AG08396 (cell line): ENCODE results near the gene NODAL.
A peak's percentile ranks its signal among the peaks of the same experiment; 100 is the strongest.
"Not testable (repeated sequence)": the region's sequence is repeated elsewhere in the genome, so short reads cannot be mapped to it uniquely, and the experiment has no call there.

Experiments
- DNase-seq: peaks from one replicate; pipeline ENCODE4 v3.0.0; 2012; ENCODE audit warnings: low spot score, mixed read lengths

The NODAL gene

DNA sequence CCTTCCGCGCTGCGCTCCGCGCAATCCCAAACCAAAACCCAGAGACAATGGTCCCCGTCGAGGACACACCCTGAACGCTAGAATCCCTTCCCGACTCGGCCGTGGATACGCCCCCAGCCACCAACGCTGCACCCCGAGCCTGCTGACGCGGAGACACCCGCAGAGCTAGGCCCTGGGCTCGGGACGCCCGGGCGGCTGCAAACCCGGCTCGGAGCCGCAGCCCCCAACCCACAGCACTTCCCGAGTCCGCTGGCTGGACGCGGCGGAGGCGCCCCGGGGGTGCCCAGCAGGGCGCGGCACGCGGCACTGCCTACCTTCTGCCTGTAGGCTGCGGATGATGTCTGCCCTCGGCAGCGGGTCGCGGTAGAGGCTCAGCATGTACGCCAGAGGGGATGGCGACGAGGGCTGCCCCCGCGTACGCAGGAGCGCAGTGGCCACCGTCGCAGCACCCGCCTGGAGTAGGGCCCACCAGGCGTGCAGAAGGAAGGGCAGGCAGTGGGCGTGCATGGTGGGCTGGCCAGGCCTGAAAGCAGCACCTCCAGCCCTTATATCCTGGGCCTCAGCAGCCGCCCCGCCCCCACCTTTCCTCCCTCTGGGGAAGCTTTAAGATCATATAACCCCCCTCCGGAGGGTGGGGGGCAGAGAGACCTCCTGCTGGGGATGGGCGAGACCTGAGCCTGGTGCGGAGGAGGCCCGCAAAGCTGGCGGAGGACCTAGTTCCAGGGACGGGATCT, at the start of gene NODAL:
Gene NODAL, minus strand, starts transcription at position 521 of the 734 bp plus-strand sequence. Its CDS starts 14 bp downstream, at position 507.
- no peak for DNase-seq

DNA sequence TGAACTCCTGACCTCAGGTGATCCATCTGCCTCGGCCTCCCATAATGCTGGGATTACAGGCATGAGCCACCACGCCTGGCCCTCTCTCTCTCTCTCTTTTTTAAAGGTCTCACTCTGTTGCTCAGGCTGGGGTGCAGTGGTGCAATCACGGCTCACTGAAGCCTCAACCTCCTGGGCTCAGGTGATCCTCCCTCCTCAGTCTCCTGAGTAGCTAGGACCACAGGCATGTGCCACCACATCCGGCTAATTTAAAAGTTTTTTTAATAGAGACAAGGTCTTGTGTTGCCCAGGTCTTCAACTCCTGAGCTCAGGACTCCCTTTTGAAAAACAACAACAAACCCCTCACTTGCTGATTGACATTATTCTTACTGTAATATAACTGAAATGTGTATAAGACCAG, 48.7 kb upstream of the NODAL start:
- DNase-seq, result no peak

DNA sequence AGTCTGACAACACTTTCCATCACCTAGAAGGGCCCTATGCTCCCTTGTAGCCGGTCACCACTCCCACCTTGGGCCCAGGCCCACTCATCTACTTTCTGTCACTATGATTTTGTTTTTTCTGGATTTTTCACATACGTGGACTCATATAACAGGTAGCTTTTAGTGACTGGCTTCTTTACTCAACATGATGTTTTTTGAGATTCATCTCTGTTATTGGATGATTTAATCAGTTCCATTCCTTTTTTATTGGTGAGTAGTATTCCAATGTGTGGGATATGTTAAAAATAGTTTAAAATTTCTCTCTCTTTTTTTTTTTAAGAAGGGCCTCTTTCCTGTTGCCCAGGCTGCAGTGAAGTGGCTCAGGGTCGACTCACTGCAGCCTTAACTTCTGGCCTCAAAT, 46.3 kb upstream of the NODAL start:
- no peak for DNase-seq

DNA sequence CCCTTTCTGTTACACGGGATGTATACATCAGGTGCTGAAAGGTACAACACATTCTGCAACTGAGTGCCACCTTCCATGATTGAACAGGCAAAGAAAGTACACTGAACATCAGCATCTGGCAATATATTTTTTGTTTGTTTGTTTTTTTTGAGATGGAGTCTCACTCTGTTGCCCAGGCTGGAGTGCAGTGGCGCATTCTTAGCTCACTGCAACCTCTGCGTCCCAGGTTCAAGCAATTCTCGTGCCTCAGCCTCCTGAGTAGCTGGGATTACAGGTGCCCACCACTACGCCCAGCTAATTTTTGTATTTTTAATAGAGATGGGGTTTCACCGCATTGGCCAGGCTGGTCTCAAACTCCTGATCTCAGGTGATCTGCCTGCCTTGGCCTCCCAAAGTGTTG, 42.4 kb upstream of the NODAL start:
- not testable (repeated sequence) for DNase-seq

DNA sequence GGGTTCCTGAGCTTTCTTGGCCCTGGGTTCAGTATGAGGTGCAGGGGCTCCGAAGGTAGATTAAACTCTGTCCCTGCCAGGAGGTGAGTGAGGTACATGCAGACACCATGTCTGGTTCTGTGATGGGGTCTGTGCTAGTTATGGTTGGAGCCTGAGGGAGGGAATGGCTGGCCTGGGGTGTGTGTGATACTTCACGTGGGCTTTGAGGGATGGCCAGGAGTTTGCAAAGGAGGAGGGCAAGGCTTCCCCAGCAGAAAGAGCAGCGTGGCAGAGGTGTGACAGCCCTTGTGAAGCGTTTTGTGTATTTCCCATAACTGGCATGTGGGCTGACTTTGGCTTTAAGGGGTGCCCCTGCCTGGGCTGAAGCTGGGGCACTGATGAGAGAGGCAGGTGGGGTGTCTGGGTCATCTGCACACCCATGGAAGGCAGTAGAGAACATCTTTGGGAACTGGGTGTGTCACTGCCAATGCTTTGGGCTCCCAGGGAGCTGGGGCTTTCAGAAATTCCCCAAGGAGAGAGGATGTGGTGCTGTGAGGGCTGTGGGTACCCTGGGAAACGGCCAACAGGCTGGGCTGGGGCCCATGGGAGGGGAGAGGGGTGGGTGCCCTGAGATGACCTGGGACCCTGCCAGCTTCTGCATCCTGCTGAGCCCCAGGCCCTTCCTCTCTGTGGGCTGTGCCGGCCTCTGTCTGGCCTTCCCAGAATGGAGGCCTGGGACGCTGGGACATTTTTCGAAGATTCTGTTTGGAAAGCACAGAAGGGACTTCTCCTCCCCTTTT, 41.7 kb upstream of the NODAL start:
- no peak for DNase-seq

DNA sequence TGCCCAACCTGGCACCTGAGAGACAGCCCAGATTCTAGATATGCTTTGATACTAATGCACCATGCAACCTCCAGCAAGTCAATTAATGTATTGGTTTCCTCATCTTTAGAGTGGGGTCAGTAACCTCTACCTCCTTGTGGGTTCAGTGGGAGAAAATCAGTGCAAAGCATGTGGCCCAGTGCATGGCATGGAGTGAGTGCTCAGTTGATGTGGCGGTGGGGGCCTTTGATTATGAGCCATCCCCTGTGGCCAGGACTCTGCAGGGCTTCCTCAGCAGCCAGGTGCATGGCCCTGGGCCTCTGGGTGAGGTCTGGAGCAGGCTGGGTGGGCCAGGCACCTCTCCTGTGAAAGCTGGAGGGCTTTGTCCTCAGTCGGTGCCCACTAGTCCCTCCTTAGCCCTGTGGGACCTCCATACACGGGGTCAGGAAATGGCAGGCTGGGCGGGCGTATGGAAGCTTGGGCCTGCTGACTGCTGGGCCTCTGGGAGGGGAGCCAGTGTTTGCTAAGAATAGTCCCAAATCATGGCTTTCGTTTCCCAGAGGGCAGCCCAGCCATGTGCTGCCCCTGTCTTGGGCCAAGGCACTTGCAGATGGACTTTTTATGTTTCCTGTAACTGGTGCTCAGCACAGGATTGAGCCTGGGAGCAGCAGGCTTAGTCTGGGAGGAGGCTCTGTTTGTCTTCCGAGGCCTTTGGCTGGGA, 40.5 kb upstream of the NODAL start:
- DNase-seq, result no peak

DNA sequence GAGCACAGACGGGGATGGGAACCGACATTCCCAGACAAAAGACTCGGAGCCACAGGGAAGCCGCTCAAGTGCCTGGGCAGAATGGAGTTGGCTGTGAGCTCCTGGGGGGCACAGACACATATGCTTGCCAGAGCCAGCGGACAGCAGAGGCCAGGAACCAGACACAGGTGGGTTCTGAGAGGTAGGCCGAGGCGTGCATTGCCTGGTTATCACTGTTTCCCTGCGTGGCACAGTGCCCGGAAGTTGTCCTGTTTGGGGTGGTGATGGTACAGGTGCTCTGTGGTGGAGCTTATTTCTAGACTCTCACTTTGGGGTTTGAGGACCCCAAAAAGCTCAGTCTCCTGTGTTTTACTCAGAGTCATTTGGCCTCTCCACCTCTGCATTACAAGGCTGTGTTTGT, 39.6 kb upstream of the NODAL start:
- DNase-seq, result no peak

DNA sequence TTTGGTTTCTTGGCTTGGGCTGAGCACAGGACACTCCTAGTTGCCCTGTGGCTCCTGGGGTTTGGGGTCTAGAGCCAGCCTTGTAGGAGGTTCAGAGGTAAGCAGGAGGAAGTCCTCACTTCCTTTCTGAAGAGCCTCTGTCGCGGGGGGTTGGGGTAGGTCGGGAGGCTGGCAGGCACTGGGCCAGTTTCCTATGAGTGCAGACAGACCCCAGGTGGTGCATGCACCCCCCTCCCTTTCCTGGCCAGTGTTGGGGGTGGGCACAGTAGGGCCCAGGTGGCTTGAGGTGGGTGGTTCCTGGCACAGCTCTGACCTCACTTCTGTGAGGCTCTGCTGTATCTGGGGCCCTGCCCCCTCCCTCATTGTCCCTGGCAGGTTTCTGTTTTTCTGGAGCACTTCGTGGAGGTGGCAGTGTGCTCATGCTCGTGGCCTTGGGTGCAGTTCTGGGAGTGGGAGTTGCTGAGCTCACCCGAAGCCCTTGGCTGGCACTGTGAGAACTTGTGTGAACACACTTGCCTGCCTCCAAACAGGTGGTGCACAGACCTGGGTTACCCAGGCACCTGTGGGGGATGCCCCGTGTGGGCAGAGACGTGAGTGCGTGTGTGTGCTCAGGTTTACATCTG, 38.9 kb upstream of the NODAL start:
- no peak for DNase-seq

DNA sequence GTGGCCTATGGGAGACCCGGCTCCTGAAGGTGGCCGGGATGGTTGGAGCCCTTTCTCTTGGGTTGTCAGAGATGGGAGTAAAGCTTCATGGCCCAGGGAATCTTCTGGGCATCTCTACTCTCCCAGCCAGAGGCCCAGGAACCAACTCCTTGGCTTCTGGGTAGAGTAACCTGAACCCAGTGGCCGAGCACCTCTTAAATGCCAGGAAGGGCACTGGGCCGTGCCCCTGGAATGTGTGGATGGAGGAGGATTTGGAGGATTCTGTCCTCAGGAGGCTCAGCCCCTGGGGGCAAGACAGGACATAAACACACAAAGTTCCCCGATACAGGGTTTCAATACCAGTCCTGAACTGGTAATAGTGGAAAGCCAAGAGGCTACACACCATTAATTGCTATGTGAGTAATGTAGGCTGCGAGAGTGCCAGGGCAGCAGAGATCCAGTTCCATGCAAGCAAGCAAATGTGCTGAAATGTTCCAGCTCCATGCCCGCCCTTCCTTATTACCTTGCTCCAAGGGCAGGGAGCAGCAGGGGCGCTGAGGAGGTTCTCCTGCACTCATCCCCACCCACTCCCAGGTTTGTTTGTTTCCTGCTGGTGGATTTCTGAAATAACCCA, 38.3 kb upstream of the NODAL start:
- DNase-seq, result no peak

DNA sequence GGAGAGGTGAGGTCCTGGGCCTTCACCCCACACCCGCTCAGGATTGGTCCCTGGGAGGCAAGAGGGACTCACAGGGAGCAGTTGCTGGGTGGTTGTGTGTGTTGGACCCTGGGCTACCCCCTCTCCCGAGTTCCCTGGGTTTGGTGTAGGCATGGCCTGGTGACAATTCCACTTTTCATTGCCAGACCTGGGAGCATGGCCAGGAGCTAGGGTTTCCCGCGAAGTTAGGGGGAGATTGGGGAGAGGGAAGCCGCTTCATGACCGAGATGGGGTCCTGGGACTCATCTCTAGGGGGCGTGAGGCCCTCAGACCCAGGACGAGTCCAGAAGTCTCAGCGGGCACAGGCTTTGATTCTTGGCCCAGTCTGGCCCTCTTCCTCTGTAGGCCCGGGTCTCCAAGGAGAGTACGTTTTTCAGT, 37.7 kb upstream of the NODAL start:
- DNase-seq, result no peak

DNA sequence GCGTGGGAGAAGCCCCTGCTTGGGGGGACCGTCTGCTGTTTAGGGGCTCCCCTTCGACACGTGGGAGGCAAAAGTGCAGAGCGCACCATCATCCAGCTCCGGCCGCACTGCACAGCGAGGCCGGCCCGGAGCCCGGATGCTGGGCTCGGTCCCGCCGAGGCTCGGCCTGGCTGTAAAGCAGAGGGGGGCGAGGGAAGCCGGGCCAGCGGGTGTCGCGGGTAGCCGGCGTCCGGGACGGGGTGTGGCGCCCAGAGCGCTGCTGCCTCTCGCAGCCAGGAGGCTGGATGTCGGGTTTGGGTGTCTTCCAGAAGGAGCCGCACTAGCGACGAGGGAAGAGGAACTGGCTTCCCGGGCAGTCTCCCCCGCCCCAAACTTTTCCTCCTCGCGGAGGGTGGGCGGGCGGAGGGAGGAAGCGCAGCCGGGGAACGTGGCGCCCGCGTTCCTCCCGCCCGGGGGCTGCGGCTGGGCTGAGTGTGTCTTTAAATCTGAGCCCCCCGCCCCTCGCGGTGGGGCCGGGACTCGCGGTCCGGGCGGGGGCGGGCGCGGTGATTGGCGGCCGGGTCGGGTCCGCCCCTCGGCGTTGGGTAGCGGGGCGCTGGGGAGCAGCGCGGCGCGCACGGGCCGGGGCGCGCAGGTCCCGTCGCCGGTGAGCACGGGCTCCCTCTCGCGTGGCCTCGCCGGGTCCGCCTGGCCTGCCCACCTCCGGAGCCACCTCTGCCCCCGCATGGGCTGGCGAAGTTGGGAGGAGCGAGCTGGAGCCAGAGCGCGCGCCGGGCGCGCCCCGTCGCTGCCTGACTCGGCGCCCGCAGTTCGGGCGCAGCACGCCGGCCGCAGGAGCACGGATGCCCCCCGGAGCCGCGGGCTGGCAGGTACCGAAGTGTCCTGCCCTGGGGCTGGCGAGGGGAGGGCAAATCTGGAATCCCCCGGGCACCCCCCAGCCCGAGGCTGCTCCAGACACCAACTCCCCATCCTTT, 37.0 kb upstream of the NODAL start, which contains the start of gene PALD1:
Gene PALD1, plus strand, starts transcription at position 577 of the 974 bp plus-strand sequence. CDS start 47,185 bp downstream, outside the sequence.
- peak; percentile 73 for DNase-seq

DNA sequence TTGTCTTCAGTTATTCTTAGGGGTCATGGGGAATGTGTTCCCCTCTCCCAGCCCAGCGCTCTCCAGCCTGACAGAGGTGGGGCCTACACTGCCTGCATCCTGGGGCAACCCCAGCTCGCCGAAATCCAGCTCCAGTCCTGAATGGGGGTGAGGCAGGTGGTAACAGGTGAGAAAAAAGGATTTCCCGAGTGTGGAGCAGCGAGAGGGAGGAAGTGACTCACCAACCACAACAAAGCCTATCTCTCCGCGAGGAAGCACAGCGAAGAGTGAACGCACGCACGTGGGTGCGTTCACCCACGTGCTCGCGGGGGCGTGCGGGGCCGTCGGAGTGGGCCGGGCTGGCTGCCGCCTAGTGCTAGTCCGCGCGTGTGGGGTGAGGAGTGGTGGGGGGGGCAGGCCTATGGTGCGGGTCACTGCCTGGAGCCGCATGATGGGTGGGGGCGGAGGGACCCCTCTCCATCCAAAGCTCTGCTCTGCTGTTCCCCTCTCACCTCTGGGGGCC, 36.2 kb upstream of the NODAL start:
- DNase-seq, result no peak

DNA sequence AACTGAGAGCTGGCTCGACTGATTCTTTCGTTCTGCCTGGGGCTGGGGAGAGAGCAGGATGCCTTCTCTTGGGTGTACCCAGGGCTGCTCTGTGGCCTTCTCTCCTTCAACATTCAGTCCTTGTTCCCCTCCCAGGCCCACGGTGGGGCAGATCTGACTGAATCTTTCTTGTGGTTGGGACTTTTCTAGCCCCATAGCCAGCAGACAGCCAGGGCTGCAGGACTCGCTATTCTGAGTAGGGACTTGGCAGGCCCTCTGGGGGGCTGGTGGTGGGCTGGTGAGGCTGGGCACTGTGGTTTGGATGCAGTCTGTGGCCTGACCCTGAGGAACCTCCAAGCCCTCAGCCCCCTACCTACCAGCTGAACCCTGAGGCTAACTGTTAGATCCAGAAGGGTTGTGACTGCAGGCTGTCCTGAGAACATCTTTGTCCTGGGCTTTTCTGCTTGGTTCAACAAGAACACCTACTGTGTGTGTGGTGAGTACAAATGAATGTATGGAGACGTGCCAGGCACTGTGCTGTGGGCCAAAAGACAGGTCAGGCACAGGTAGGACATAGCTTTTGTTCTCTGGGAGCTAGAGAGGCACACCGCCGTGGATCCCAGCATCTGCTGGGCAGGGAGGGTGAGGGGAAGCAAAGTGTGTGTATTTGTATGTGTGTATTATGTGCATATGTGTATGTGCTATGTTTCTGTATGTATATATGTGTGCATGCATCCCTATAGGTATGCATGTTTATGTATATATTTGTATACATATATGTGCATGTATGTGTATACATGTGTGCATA, 35.0 kb upstream of the NODAL start:
- DNase-seq, result no peak

DNA sequence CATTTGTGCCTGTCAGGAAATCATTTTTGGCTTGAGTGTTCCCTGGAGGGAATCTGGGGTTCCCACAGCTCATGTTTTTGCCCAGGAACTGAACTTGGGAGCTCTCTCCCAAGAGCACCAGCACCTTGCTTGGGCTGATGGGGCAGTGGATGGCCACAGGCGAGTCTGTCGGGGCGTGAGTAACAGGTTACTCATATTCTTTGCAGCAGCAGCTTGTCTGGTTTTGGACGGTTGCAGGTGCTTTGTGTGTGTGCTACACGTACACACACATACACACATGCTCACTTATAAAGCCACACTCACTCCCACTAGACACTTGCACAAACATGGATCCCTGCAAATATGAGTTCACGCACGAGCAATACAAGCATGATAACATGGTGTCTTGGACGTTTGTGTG, 34.2 kb upstream of the NODAL start:
- no peak for DNase-seq

DNA sequence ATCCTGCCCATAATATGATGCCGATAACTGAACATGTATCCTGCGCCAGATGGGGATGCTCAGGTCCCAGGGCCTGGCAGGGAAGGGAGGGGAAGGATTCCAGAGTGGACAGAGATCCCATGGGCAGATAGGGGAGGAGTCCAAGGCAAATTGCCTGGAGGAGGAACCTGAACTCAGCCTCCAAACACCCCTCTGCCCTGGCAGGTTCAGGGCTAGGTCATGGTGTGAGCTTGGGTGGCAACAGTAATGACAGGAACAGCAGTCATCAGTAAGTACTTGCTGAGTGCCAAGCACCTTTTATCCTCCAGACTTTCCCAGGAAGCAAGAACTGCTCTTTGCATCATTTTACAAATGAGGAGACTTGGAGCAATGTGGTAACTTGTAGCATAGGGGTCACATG, 33.3 kb upstream of the NODAL start:
- DNase-seq, result no peak

DNA sequence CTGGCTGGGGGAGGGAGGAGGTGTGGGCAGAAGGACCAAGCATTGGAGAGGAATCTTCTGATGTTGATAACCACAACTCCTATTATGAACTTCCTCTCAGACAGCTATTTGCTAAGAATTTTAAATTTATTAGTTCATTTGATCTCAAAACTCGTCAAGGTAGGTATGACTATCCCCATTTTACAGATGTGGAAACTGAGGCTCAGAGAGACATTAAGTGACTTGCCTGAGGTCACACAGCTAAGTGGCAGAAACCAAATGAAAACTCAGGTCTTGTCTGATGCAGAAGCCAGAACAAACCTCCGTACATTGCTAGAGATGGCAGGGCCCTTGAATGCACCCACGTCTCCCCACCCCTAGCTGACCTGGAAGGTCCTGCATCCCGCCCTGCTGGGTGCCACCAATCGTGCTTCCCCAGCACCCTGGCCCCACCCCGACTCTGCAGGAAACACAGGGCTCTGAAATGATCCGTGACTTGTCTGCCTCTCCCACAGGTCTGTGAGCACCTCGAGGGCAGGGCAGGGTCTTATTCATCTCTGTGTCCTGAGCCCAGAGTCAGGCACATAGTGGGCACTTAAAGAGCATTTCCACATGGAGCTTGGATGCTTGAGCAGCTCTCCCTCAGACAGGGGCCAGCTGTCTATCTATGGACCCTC, 31.4 kb upstream of the NODAL start:
- no peak for DNase-seq

DNA sequence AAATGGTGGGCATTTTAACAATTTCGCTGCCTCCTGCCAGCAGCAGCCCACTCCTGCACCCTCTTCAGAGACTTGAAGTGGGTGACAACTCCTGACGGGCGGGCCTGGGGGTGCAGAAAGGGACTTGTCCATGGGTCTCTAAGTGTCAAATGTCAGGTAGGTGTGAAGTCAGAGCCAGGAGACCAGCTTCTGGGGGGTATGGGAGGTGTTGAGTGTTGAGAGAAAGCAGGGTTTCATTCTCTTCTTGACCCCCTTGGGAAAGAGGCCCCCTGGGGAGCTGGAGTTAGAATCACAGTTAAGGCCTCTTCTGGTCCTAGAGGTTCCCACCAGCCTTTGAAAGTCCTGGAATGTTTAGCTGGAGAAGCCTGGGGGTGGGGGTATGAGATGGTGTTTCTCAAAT, 25.5 kb upstream of the NODAL start:
- DNase-seq, result no peak

DNA sequence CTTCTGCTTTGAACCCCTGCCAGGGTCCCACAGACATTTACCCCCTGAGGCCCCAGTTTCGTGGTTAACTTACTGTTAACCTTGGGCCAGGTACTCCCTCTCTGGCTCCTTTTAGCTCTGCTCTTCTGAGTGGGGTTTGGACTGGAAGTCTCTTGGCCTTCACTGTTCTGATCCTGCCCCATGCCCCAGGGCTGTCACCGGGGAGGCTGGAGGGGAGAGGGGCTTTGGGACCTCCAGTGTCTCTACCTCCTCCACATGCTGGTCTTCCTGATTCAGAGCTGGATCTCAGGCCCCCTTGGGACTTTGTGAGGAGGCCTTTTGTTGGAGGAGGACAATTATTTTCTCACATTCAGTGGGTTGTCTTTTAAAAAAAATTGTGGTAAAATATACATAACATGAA, 24.4 kb upstream of the NODAL start:
- no peak for DNase-seq

DNA sequence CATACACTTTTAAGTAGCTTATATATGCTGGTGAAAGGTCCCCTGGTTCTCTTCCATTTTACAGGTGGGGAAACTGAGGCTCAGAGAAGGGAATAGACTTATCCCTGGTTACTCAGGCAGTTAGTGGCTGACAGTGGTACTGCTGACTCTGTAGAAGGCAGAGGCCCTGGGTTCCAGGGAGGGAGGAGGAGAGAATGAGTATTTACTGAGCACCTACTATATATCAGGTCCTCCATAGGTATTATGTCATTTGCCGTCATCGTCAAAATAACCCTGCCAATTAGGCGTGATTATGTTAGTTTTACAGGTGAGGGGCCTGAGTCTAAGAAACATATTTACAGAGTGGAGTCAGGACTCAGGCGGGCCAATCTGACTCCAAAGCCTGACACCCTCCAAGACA, 23.8 kb upstream of the NODAL start:
- no peak for DNase-seq
